ENCODE data around the gene MST1.
"Not testable (repeated sequence)": the region's sequence is repeated elsewhere in the genome, so short reads cannot be mapped to it uniquely, and the experiment has no call there.

Gene MST1

GRCh38 chr3:49700453-49701128, 11.3 kb upstream of the MST1 start:
- DNase-seq (ENCODE audit: insufficient read length, low spot score) (no peak), FAIRE-seq (no peak)
- TF ChIP-seq CTCF (IDR thresholded peaks at IDR 0.05; ENCODE audit: insufficient read depth, missing control alignments) = peak; percentile 10

DNA sequence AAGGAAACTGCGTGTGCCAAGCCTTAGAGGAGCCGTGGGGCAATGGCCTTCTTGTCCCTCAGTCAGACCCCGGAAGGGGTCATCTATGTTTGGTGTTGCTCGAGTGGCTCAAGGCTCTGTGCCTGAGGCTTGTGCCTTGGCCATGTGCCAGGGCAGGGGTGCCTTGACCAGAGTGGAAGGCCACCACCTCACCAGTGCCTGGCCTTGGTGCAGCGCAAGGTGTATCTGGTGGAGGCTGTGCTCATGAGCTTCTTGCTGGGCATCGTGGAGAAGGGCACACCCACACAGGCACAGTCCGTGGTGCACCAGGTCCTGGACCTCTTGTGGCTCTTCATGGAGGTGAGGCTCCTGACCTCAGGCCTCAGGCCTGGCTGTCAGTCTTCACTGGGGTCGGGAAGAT, 10.7 kb upstream of the MST1 start:
- FAIRE-seq (no peak), DNase-seq (ENCODE audit: insufficient read length, low spot score) (no peak)
- no peak for TF ChIP-seq CTCF (IDR thresholded peaks at IDR 0.05; ENCODE audit: insufficient read depth, missing control alignments)

GRCh38 chr3:49699281-49699979, 10.2 kb upstream of the MST1 start:
- no peak for FAIRE-seq
- no peak for DNase-seq (ENCODE audit: insufficient read length, low spot score)
- no peak for TF ChIP-seq CTCF (IDR thresholded peaks at IDR 0.05; ENCODE audit: insufficient read depth, missing control alignments)

DNA sequence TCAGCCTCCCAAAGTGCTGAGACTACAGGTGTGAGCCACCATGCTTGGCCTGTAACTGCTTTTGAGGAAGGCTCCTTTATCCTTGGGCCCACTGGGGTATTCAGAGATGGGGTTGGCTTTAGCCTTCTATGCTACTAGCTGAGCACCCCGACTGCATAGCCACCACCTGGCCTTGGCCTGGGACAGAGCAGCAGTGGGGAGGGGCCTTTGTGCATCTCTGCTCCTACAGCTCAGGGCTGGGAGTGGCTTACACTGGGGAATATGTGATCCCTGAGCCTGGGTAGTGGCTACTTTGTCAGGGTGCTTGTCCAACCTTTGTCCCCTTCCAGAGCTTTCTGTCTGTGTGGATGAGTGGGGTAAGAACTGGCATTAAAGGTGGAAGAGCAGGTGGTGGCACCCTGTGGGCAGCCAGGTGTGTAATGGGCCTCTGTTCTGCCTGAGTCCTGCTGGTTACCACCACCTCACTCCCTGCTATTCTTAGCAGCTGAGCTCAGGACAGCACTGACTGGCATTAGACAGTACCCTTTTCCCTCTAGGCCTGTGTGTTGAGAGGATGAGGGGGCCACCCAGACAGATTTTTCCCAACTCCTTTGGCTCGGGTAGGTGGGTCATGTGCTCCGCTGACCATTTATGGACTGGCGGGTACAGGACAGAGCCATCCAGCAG, 6.2 kb upstream of the MST1 start:
- not testable (repeated sequence) for FAIRE-seq; DNase-seq (ENCODE audit: insufficient read length, low spot score)

DNA sequence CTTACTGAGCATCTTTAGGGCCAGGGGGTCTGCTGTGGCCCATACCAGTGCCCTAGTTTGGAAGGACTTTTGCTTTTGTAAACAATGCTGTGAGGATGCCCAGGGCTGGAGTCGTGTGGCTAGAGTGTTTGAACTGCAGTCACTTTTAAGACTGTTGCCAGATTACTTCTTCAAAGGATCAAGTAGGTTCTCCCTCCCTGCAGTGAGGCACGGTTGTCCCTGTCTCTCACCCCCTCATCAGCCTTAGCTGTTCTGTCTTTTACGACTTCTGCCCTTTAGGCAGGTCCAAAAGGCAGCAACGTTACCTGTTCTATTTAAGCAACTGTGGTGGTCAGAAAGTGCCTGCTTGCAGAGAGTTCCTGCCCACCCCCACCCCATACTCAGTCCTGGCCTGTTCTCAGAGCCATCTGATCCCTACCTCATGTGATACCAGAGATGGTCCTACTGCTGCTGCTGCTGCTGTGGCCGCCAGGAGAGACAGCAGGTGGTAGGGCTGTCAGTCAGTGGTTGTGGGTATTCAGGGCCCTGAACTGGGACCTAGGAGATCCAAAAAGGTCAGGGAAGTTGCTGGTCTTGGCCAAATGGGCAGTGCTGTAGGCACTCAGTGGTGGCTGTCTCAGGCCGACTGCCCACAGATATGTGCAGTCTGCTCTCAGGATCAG, 5.3 kb upstream of the MST1 start:
- not testable (repeated sequence) for DNase-seq (ENCODE audit: insufficient read length, low spot score); FAIRE-seq

DNA sequence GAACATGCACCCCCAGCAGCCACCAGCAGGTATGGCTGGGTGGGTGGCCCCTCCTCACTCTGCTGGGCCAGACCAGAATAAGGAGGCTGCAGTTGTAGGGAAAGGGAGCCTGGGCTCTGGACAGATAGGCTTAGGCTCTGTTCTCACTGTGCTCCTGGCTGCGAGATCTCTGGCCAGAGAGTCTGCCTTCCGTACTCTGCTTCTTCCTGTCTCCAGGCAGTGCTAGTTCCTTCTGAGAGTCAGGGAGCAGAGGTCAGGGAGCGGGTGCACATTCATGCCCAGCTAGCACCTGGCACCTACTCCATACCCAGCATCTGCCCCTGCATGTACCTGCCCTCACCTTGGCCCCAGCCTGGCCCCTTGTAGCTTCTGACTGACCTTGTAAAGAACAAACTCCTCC, 2.2 kb upstream of the MST1 start:
- FAIRE-seq = not testable (repeated sequence)

GRCh38 chr3:49690856-49691255, 1.6 kb upstream of the MST1 start:
- not testable (repeated sequence) for FAIRE-seq; DNase-seq (ENCODE audit: insufficient read length, low spot score)

More for the DNA sequence above, 2.2 kb upstream of the MST1 start:
- DNase-seq (ENCODE audit: insufficient read length, low spot score) = not testable (repeated sequence)

- FAIRE-seq; DNase-seq (ENCODE audit: insufficient read length, low spot score): not testable (repeated sequence)
Observed at GRCh38 chr3:49689908-49690624, 792 bp upstream of the MST1 start.

GRCh38 chr3:49688338-49689045, 782 bp downstream of the MST1 start:
- DNase-seq (ENCODE audit: insufficient read length, low spot score); FAIRE-seq: not testable (repeated sequence)

DNA sequence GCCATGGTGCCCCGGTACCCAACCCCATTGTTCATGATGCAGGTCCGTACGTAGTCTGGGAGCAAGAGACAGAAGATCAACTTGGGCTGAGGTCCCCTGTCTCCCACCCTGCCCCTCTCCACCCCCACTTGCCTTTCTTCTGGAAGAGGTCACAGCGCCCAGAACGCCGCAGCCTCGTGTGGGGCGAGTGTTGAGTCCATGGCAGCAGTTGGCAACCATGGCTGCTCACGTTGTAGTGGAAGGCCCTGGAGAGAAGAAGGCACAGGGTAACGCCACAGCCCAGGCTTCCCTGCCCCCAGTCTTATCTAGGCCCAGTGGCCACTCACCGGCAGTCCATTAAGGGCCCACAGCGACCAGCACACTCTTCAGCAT, 1.9 kb downstream of the MST1 start:
- not testable (repeated sequence) for FAIRE-seq; DNase-seq (ENCODE audit: insufficient read length, low spot score)

DNA sequence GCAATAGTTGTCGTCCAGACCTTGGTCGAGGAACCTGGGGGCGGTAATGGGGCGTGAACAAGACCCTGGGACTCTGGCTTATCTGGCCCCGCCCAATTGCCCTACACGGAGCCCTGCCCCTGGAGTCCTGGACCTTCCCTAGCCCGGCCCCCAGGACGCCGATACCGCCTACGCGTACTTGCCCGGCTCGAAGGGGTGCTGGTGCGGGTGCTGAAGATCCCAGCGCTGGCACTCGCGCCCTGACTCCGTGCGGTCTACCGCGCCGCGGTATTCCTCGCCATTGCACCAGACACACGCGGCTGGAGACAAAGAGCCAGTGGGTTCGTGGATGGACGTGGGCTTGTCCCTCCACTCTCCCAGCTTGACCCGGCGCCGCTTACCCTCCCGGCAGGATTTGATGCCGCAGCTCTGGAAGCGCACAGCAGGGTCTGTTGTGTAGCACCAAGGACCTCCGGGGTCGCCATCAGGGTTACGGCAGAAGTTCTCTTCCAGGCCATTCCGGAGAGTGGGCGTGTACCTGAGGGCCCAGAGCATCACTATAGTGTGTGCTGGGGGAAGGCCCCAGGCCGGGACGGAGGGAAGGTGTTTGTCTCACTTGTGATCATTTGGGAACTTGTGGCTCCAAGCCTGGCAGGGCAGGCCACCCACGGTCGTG, 2.4 kb downstream of the MST1 start:
- DNase-seq (ENCODE audit: insufficient read length, low spot score); FAIRE-seq: not testable (repeated sequence)

GRCh38 chr3:49686346-49686745, 2.9 kb downstream of the MST1 start:
- not testable (repeated sequence) for DNase-seq (ENCODE audit: insufficient read length, low spot score); FAIRE-seq

GRCh38 chr3:49685846-49686245, 3.4 kb downstream of the MST1 start:
- DNase-seq (ENCODE audit: insufficient read length, low spot score); FAIRE-seq: not testable (repeated sequence)

DNA sequence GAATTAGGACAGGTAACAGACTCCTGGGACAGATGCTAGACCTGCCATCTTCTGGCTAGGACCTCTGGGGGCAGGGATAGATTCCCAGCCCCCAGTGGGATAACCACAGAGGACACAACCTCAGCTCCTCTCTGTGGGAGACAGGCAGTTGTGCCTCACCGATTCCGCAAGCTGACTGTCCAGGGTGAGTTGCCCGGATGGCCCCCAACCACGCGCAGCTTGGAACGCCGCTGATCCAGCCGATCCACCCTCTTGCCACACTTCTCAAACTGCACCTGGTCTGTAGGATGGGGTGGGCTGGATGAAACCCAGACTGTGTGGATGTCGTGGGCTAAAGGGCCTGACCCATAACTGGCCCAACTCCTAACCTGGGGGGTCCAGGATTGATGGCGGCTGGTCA, 4.2 kb downstream of the MST1 start:
- FAIRE-seq; DNase-seq (ENCODE audit: insufficient read length, low spot score): not testable (repeated sequence)
